ENCODE measurements around the gene PLVAP.

Gene PLVAP

GRCh38 chr19:17353386-17353785 is 23.8 kb downstream of the PLVAP start:
- H3K9ac ChIP-seq (ENCODE audit: low read length in 2 of 2), result no peak overlapping the region
- no peaks in the 10 kb centered on the region for H3K36me3 ChIP-seq (ENCODE audit: control insufficient read depth in 2 of 2, insufficient read depth in 2 of 2, low read length in 2 of 2)
- H3K27ac ChIP-seq (ENCODE audit: low read length), result no peak overlapping the region
- H3K27me3 ChIP-seq (ENCODE audit: control insufficient read depth in 1 of 2, insufficient read depth in 2 of 2, low read length in 2 of 2), result peaks cover 0 to 4% of the 10 kb centered on the region in 2 donors
- no peaks in the 10 kb centered on the region for H3K9me3 ChIP-seq (ENCODE audit: control insufficient read depth in 2 of 2, low read length in 2 of 2)
- H3K4me1 ChIP-seq (ENCODE audit: control insufficient read depth, insufficient read depth, low read length), result peaks cover 8% of the 10 kb centered on the region
- no peak overlapping the region for H3K4me3 ChIP-seq (ENCODE audit: low read length in 2 of 2)

GRCh38 chr19:17352608-17353280 is 24.4 kb downstream of the PLVAP start:
- Histone ChIP-seq H3K4me1 (ENCODE audit: control insufficient read depth, insufficient read depth, low read length) (peaks cover 13% of the 10 kb centered on the region), H3K9ac (ENCODE audit: low read length in 2 of 2) (no peak overlapping the region), H3K27ac (ENCODE audit: low read length) (no peak overlapping the region)

DNA sequence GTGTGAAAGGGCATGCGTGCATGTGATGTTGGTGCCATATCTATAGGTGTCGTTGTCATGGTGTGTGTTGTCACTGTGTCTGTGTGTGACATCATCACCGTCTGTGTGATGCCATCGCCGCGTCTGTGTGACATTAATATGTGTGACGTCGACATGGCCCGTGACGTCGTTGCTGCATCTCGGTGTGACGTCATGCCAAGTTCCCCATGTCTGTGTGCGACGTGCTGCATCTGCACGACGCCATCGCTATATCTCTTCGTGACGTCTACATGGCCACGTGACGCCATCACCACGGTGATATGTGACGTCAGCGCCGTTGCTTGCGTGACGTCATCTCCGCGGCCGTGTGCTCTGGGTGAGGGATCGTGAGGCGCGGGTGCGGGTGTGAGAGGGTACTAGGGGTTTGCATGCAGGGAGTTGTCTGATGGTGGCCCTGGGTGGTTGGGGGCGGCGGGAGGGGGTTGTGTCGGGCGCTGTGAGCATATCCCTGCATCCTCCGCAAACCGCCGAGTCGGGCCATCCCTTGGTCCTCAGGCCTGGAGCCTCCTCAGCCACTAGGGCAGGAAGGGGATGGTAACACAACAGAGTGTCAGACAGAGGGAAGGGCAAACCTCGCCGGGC is 25.2 kb downstream of the PLVAP start:
- Histone ChIP-seq H3K9me3 (ENCODE audit: control insufficient read depth in 2 of 2, low read length in 2 of 2) (no peaks in the 10 kb centered on the region), H3K36me3 (ENCODE audit: control insufficient read depth in 2 of 2, insufficient read depth in 2 of 2, low read length in 2 of 2) (no peaks in the 10 kb centered on the region), H3K4me1 (ENCODE audit: control insufficient read depth, insufficient read depth, low read length) (peaks cover 21% of the 10 kb centered on the region), H3K4me3 (ENCODE audit: low read length in 2 of 2) (no peak overlapping the region), H3K27me3 (ENCODE audit: control insufficient read depth in 1 of 2, insufficient read depth in 2 of 2, low read length in 2 of 2) (peaks cover 0 to 4% of the 10 kb centered on the region in 2 donors), H3K9ac (ENCODE audit: low read length in 2 of 2) (no peak overlapping the region), H3K27ac (ENCODE audit: low read length) (no peak overlapping the region)

More at GRCh38 chr19:17352608-17353280, 24.4 kb downstream of the PLVAP start:
- Histone ChIP-seq H3K36me3 (ENCODE audit: control insufficient read depth in 2 of 2, insufficient read depth in 2 of 2, low read length in 2 of 2) (no peaks in the 10 kb centered on the region), H3K27me3 (ENCODE audit: control insufficient read depth in 1 of 2, insufficient read depth in 2 of 2, low read length in 2 of 2) (peaks cover 0 to 4% of the 10 kb centered on the region in 2 donors), H3K9me3 (ENCODE audit: control insufficient read depth in 2 of 2, low read length in 2 of 2) (no peaks in the 10 kb centered on the region), H3K4me3 (ENCODE audit: low read length in 2 of 2) (no peak overlapping the region)

GRCh38 chr19:17348700-17349099 is 28.4 kb downstream of the PLVAP start:
- peaks cover 0 to 4% of the 10 kb centered on the region in 2 donors for H3K27me3 ChIP-seq (ENCODE audit: control insufficient read depth in 1 of 2, insufficient read depth in 2 of 2, low read length in 2 of 2)
- no peak overlapping the region for H3K4me3 ChIP-seq (ENCODE audit: low read length in 2 of 2)
- H3K27ac ChIP-seq (ENCODE audit: low read length), result peak overlapping the region; percentile 49
- H3K9me3 ChIP-seq (ENCODE audit: control insufficient read depth in 2 of 2, low read length in 2 of 2), result no peaks in the 10 kb centered on the region
- H3K36me3 ChIP-seq (ENCODE audit: control insufficient read depth in 2 of 2, insufficient read depth in 2 of 2, low read length in 2 of 2), result no peaks in the 10 kb centered on the region
- H3K4me1 ChIP-seq (ENCODE audit: control insufficient read depth, insufficient read depth, low read length), result peaks cover 27% of the 10 kb centered on the region
- H3K9ac ChIP-seq (ENCODE audit: low read length in 2 of 2), result no peak overlapping the region

DNA sequence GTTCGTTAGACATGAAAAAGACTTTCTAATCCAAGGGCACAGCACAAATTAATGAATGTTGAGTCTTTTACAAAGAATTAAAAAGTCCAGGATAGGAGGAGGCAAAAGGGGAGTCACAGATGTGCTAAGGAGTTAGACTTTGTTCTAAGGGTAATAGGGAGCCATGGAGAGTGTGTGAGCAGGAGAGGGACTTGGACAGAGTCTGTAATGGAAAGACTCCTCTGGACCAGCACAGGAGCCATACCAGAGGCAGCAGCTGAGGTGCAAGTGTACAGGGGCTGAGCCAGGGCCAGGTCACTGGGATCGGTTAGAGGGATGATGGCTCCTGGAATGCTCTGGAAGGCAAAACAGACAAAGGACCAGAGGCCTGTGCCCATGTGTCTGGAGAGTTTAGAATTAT is 29.3 kb downstream of the PLVAP start:
- no peaks in the 10 kb centered on the region for H3K36me3 ChIP-seq (ENCODE audit: control insufficient read depth in 2 of 2, insufficient read depth in 2 of 2, low read length in 2 of 2)
- peak overlapping the region; percentile 49 for H3K27ac ChIP-seq (ENCODE audit: low read length)
- H3K9ac ChIP-seq (ENCODE audit: low read length in 2 of 2), result no peak overlapping the region

DNA sequence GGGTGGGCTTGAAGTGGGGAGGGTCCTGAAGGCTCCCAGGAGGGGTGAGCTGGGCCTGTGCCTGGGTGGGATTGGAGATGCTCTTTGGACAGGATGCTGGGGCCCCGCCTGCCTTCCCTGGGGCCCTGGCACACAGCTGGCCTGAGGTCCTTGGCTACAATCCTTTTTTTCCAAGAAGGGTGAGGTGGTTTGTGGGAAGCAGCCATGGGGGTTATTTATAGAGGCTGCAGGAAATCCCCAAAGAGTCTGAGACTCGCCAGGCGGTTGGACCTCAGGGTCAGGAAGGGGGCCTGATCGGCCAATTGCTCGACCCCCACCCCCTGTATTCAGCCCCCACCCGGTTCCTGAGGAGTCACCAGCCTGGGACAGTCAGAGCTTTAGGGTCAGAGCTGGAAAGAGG is 29.8 kb downstream of the PLVAP start:
- no peak overlapping the region for H3K9ac ChIP-seq (ENCODE audit: low read length in 2 of 2)
- no peak overlapping the region for H3K4me3 ChIP-seq (ENCODE audit: low read length in 2 of 2)
- no peaks in the 10 kb centered on the region for H3K9me3 ChIP-seq (ENCODE audit: control insufficient read depth in 2 of 2, low read length in 2 of 2)
- peak overlapping the region; percentile 49 for H3K27ac ChIP-seq (ENCODE audit: low read length)
- H3K27me3 ChIP-seq (ENCODE audit: control insufficient read depth in 1 of 2, insufficient read depth in 2 of 2, low read length in 2 of 2), result peaks cover 0 to 4% of the 10 kb centered on the region in 2 donors
- peaks cover 27% of the 10 kb centered on the region for H3K4me1 ChIP-seq (ENCODE audit: control insufficient read depth, insufficient read depth, low read length)
- no peaks in the 10 kb centered on the region for H3K36me3 ChIP-seq (ENCODE audit: control insufficient read depth in 2 of 2, insufficient read depth in 2 of 2, low read length in 2 of 2)

More for the DNA sequence above, 29.3 kb downstream of the PLVAP start:
- Histone ChIP-seq H3K4me3 (ENCODE audit: low read length in 2 of 2) (no peak overlapping the region), H3K4me1 (ENCODE audit: control insufficient read depth, insufficient read depth, low read length) (peaks cover 27% of the 10 kb centered on the region), H3K27me3 (ENCODE audit: control insufficient read depth in 1 of 2, insufficient read depth in 2 of 2, low read length in 2 of 2) (peaks cover 0 to 4% of the 10 kb centered on the region in 2 donors), H3K9me3 (ENCODE audit: control insufficient read depth in 2 of 2, low read length in 2 of 2) (no peaks in the 10 kb centered on the region)

DNA sequence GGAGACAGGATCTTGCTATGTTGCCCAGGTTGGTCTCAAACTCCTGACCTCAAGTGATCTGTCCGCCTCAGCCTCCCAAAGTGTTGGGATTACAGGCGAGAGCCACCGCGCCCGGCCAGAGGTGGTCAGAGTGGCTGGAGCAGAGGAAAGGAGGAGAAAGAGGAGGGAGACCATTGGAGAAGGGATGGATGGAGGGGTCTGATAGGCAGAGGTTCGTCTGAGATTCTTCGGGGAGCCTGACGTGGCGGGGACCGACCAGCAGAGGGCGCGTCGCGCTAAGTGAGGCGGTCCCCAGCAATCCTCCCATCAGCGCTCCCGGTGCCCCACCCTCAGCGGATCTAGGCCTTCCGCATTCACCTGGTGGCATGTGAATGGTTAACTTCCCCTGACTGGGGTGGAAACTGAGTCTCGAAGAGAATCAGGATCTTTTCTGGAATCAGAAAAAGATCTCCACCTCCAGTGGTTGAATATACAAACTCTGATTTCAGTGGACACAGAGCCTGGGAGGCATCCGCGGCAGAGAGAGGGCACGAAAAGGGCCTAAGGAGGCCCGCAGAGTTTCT is 31.0 kb downstream of the PLVAP start:
- H3K4me3 ChIP-seq (ENCODE audit: low read length in 2 of 2), result peak overlapping the region in 1 of 2 donors; percentile 29

DNA sequence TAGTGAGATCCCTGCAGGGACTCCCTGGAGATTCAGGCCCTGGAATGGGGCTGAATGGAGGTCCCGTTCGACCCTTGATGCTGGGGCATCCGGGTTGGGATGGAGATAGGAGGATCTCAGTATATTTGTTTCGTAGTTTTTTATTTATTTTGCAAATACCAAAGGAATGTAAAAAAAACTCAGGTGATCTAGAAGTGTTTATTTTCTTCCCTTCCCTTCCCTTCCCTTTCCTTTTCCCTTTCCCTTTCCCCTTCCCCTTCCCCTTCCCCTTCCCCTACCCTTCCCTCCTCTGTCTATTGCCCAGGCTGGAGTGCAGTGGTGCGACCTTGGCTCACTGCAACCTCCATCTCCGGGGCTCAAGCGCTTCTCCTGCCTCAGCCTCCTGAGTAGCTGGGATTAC is 35.3 kb downstream of the PLVAP start:
- Histone ChIP-seq H3K4me1 (ENCODE audit: control insufficient read depth, insufficient read depth, low read length) (peaks cover 16% of the 10 kb centered on the region), H3K36me3 (ENCODE audit: control insufficient read depth in 2 of 2, insufficient read depth in 2 of 2, low read length in 2 of 2) (no peaks in the 10 kb centered on the region), H3K9ac (ENCODE audit: low read length in 2 of 2) (no peak overlapping the region), H3K9me3 (ENCODE audit: control insufficient read depth in 2 of 2, low read length in 2 of 2) (no peaks in the 10 kb centered on the region), H3K4me3 (ENCODE audit: low read length in 2 of 2) (no peak overlapping the region), H3K27me3 (ENCODE audit: control insufficient read depth in 1 of 2, insufficient read depth in 2 of 2, low read length in 2 of 2) (no peaks in the 10 kb centered on the region), H3K27ac (ENCODE audit: low read length) (no peak overlapping the region)

More for the DNA sequence above, 31.0 kb downstream of the PLVAP start:
- H3K36me3 ChIP-seq (ENCODE audit: control insufficient read depth in 2 of 2, insufficient read depth in 2 of 2, low read length in 2 of 2), result no peaks in the 10 kb centered on the region
- no peak overlapping the region for H3K9ac ChIP-seq (ENCODE audit: low read length in 2 of 2)
- H3K27me3 ChIP-seq (ENCODE audit: control insufficient read depth in 1 of 2, insufficient read depth in 2 of 2, low read length in 2 of 2), result peaks cover 0 to 4% of the 10 kb centered on the region in 2 donors
- no peaks in the 10 kb centered on the region for H3K9me3 ChIP-seq (ENCODE audit: control insufficient read depth in 2 of 2, low read length in 2 of 2)
- H3K4me1 ChIP-seq (ENCODE audit: control insufficient read depth, insufficient read depth, low read length), result peaks cover 24% of the 10 kb centered on the region
- no peak overlapping the region for H3K27ac ChIP-seq (ENCODE audit: low read length)

DNA sequence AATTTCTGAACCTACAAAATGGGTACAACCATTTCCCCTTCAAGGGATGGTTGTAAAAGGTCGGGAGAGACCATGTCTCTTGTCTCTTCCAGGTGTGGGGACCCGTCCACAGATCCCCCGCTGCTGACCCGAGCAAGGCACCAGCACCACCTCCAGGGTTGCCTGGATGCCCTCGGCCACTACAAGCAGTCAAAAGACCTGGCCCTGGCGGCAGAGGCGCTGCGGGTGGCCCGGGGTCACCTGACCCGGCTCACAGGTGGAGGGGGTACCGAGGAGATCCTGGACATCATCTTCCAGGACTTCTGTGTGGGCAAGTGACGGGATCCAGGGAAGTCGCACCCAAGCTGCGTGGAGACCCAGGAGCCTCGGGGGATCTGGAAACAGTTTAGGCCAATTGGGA is 35.8 kb downstream of the PLVAP start:
- Histone ChIP-seq H3K36me3 (ENCODE audit: control insufficient read depth in 2 of 2, insufficient read depth in 2 of 2, low read length in 2 of 2) (no peaks in the 10 kb centered on the region), H3K9me3 (ENCODE audit: control insufficient read depth in 2 of 2, low read length in 2 of 2) (no peaks in the 10 kb centered on the region), H3K9ac (ENCODE audit: low read length in 2 of 2) (no peak overlapping the region), H3K27ac (ENCODE audit: low read length) (no peak overlapping the region), H3K4me3 (ENCODE audit: low read length in 2 of 2) (no peak overlapping the region), H3K4me1 (ENCODE audit: control insufficient read depth, insufficient read depth, low read length) (peaks cover 18% of the 10 kb centered on the region), H3K27me3 (ENCODE audit: control insufficient read depth in 1 of 2, insufficient read depth in 2 of 2, low read length in 2 of 2) (no peaks in the 10 kb centered on the region)

DNA sequence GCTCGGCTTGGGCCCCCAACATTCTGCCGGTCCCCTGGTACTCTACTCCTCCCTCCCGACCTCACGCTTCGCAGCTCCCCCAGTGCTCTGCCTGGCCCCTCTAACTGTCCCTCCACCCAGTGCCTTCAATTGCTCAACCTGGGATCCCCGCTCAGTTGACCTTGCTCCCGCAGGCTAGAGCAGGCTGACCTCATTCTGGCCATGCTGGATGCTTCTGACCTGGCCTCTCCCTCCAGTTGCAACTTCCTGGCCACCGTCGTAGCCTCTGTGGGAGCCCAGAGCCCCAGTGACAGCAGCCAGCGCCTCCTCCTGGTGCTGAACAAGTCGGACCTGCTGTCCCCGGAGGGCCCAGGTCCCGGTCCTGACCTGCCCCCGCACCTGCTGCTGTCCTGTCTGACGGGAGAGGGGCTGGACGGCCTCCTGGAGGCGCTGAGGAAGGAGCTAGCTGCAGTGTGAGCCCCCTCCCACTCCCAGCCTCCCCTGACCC is 36.2 kb downstream of the PLVAP start:
- Histone ChIP-seq H3K4me3 (ENCODE audit: low read length in 2 of 2) (no peak overlapping the region), H3K9me3 (ENCODE audit: control insufficient read depth in 2 of 2, low read length in 2 of 2) (no peaks in the 10 kb centered on the region), H3K9ac (ENCODE audit: low read length in 2 of 2) (no peak overlapping the region), H3K36me3 (ENCODE audit: control insufficient read depth in 2 of 2, insufficient read depth in 2 of 2, low read length in 2 of 2) (no peaks in the 10 kb centered on the region), H3K4me1 (ENCODE audit: control insufficient read depth, insufficient read depth, low read length) (peaks cover 13% of the 10 kb centered on the region), H3K27me3 (ENCODE audit: control insufficient read depth in 1 of 2, insufficient read depth in 2 of 2, low read length in 2 of 2) (no peaks in the 10 kb centered on the region), H3K27ac (ENCODE audit: low read length) (no peak overlapping the region)
